ENCODE measurements around the gene INTS6. TPM values are rescaled to one million over a fixed set of nuclear protein-coding genes. Genes with fewer than 3 reads are reported as not detected.

Gene INTS6
- total RNA-seq, 1 donor from 2014 or later: 23.1 TPM

GRCh38 chr13:51397262-51397941 lies 55.4 kb downstream of the INTS6 start:
- no peaks in the 10 kb centered on the region for H3K27me3 ChIP-seq (ENCODE audit: low read depth)
- intact Hi-C loops (cut with micrococcal nuclease): no loop called here
- peak overlapping the region; percentile 29 for H3K27ac ChIP-seq (replicated peaks)
- no peak for TF ChIP-seq CTCF (IDR thresholded peaks at IDR 0.05; ENCODE audit: borderline replicate concordance)
- no peaks in the 10 kb centered on the region for H3K9me3 ChIP-seq (replicated peaks)
- no peak for DNase-seq
- no peak overlapping the region for H3K4me3 ChIP-seq
- peaks cover 7% of the 10 kb centered on the region for H3K36me3 ChIP-seq
- peaks cover 44% of the 10 kb centered on the region for H3K4me1 ChIP-seq

- intact Hi-C loops (cut with micrococcal nuclease): no loop called here
Observed at GRCh38 chr13:51396352-51396751, 56.5 kb downstream of the INTS6 start.

GRCh38 chr13:51394724-51395123 lies 58.1 kb downstream of the INTS6 start:
- no peak for TF ChIP-seq CTCF (IDR thresholded peaks at IDR 0.05; ENCODE audit: borderline replicate concordance)
- Histone ChIP-seq H3K27ac (replicated peaks) (no peak overlapping the region), H3K27me3 (ENCODE audit: low read depth) (no peaks in the 10 kb centered on the region)

More at GRCh38 chr13:51396352-51396751, 56.5 kb downstream of the INTS6 start:
- peaks cover 7% of the 10 kb centered on the region for H3K36me3 ChIP-seq
- no peaks in the 10 kb centered on the region for H3K9me3 ChIP-seq (replicated peaks)
- no peak overlapping the region for H3K4me3 ChIP-seq
- peaks cover 39% of the 10 kb centered on the region for H3K4me1 ChIP-seq
- no peak overlapping the region for H3K27ac ChIP-seq (replicated peaks)
- no peaks in the 10 kb centered on the region for H3K27me3 ChIP-seq (ENCODE audit: low read depth)
- TF ChIP-seq CTCF (IDR thresholded peaks at IDR 0.05; ENCODE audit: borderline replicate concordance): no peak
- no peak for DNase-seq

GRCh38 chr13:51385114-51385513 lies 67.7 kb downstream of the INTS6 start:
- TF ChIP-seq CTCF (IDR thresholded peaks at IDR 0.05; ENCODE audit: borderline replicate concordance): no peak
- Histone ChIP-seq H3K36me3 (peaks cover 25% of the 10 kb centered on the region), H3K4me1 (peaks cover 4% of the 10 kb centered on the region), H3K9me3 (replicated peaks) (no peaks in the 10 kb centered on the region), H3K27me3 (ENCODE audit: low read depth) (no peaks in the 10 kb centered on the region), H3K27ac (replicated peaks) (no peak overlapping the region), H3K4me3 (no peak overlapping the region)
- intact Hi-C loops (cut with micrococcal nuclease): no loop called here
- no peak for DNase-seq

More at GRCh38 chr13:51394724-51395123, 58.1 kb downstream of the INTS6 start:
- H3K4me1 ChIP-seq: peaks cover 34% of the 10 kb centered on the region
- H3K9me3 ChIP-seq (replicated peaks): no peaks in the 10 kb centered on the region
- DNase-seq: no peak
- no peak overlapping the region for H3K4me3 ChIP-seq
- intact Hi-C loops (cut with micrococcal nuclease): no loop called here
- H3K36me3 ChIP-seq: peaks cover 7% of the 10 kb centered on the region

- H3K4me1 ChIP-seq: peaks cover 4% of the 10 kb centered on the region
- peaks cover 58% of the 10 kb centered on the region for H3K36me3 ChIP-seq
- no peaks in the 10 kb centered on the region for H3K9me3 ChIP-seq (replicated peaks)
- intact Hi-C loops (cut with micrococcal nuclease): no loop called here
- no peak overlapping the region for H3K4me3 ChIP-seq
- no peaks in the 10 kb centered on the region for H3K27me3 ChIP-seq (ENCODE audit: low read depth)
- no peak for TF ChIP-seq CTCF (IDR thresholded peaks at IDR 0.05; ENCODE audit: borderline replicate concordance)
- DNase-seq: no peak
- no peak overlapping the region for H3K27ac ChIP-seq (replicated peaks)
Observed at GRCh38 chr13:51380269-51380668, 72.6 kb downstream of the INTS6 start.
